NCI-H146 (cell line): ENCODE data around the gene POLR3C.

Source experiments
- DNase-seq: peaks from one replicate; lab custom pipeline; 2025; lab: John Stamatoyannopoulos, UW

POLR3C gene

GRCh38 chr1:145871994-145872924 is 48.3 kb downstream of the POLR3C start:
- no peak for DNase-seq

- no peak for DNase-seq
Measured at GRCh38 chr1:145874646-145875045, 50.6 kb downstream of the POLR3C start.

GRCh38 chr1:145877923-145878486 is 54.0 kb downstream of the POLR3C start:
- peak; percentile 61 for DNase-seq

- no peak for DNase-seq
Measured at GRCh38 chr1:145878724-145879123, 54.7 kb downstream of the POLR3C start.

GRCh38 chr1:145879775-145880174 is 55.8 kb downstream of the POLR3C start:
- DNase-seq: peak; percentile 98

GRCh38 chr1:145884675-145885074 is 60.7 kb downstream of the POLR3C start:
- no peak for DNase-seq

GRCh38 chr1:145885738-145886287 is 61.8 kb downstream of the POLR3C start, which contains the start of gene ANKRD35:
Gene ANKRD35, minus strand, starts transcription at chr1:145885866. Its CDS starts 108 bp downstream, at chr1:145885758.
- DNase-seq: peak; percentile 90

- DNase-seq: no peak
Measured at GRCh38 chr1:145886390-145886789, 62.4 kb downstream of the POLR3C start.

- no peak for DNase-seq
Measured at GRCh38 chr1:145886816-145887215, 62.8 kb downstream of the POLR3C start.

- DNase-seq: no peak
Measured at GRCh38 chr1:145887631-145888030, 63.6 kb downstream of the POLR3C start.

- DNase-seq: peak; percentile 58
Measured at GRCh38 chr1:145889722-145890121, 65.7 kb downstream of the POLR3C start.

- DNase-seq: peak; percentile 56
Measured at GRCh38 chr1:145891143-145891542, 67.1 kb downstream of the POLR3C start.

- peak; percentile 98 for DNase-seq
Measured at GRCh38 chr1:145891587-145892485, 67.8 kb downstream of the POLR3C start.

GRCh38 chr1:145892486-145893087 is 68.6 kb downstream of the POLR3C start:
- no peak for DNase-seq

GRCh38 chr1:145893306-145894055 is 69.5 kb downstream of the POLR3C start:
- DNase-seq: no peak
